Right renal cortex interstitium (tissue), 3 donors: Measurements from ENCODE around the gene LGALS16. TPM values are rescaled to one million over a fixed set of nuclear protein-coding genes. Genes with fewer than 3 reads are reported as not detected.
"Not testable (repeated sequence)": the region's sequence is repeated elsewhere in the genome, so short reads cannot be mapped to it uniquely, and the experiment has no call there.

Experiments
- DNase-seq, 3 donors: peaks; one replicate each; pipeline ENCODE4 v3.0.0-alpha.2; 2013; ENCODE audit warnings: low read depth in 3 of 3, low spot score in 2 of 3
- polyA plus RNA-seq, 3 donors: library from polyadenylated mRNA; unstranded; fragments of 120-200 nt; gene quantifications; one replicate each; pipeline ENCODE4 v1.2.1, GENCODE V29; 2013; ENCODE audit not compliant: insufficient read length in 3 of 3

Gene LGALS16, protein sequence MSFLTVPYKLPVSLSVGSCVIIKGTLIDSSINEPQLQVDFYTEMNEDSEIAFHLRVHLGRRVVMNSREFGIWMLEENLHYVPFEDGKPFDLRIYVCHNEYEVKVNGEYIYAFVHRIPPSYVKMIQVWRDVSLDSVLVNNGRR
- not detected for polyA plus RNA-seq

DNA sequence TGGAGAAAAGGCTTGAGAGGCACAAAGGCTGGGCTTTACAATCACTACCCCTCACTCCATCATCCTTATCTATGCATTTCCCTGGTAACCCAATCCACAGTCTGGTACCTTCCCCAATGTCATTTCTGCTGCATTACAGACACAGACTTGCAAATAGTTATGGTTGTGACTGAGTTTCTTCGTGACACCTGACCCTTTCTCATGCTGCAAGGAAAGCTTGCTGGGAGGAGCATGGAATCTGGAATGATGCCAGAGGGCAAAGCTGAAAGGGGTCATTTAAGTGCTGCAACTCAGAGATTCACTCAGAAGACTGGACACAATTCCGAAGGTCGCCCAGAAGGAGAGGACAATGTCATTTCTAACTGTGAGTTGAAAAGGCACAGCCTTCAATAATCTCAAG, at the start of gene LGALS16:
Gene LGALS16 (plus strand): TSS at position 301 of the 400 bp plus-strand sequence. CDS start 49 bp downstream, at position 350.
- no peak for DNase-seq

DNA sequence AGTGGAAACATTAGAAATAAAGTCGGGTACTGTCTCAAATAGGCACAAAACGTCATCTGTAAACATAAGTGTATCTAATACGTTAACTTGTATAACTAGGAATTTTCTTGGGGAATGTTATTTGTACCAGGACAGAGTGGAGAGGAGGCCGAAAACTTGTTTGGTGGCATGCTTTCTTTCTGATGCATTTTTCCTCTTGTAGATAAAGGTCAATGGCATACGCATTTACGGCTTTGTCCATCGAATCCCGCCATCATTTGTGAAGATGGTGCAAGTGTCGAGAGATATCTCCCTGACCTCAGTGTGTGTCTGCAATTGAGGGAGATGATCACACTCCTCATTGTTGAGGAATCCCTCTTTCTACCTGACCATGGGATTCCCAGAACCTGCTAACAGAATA, 48.7 kb upstream of the LGALS16 start:
- no peak for DNase-seq

DNA sequence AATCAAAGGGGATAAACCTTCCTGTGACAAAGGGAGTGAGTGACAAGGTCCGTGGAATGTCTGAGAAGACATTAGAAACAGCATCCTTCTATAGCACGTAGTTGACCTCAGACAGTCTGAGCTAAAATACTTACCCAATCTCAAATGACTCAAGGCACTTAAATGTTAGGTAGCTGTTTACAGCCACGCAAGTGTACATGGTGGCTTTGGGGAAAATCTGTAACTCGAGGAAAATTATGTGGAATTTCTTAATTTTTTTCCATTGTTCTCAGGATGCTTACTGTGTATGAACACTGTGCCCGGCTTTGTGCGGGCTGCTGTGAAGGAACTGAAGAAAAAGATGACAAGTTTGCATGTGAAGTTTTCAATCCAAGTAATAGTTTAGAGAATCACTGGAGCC, 48.2 kb upstream of the LGALS16 start:
- no peak for DNase-seq

DNA sequence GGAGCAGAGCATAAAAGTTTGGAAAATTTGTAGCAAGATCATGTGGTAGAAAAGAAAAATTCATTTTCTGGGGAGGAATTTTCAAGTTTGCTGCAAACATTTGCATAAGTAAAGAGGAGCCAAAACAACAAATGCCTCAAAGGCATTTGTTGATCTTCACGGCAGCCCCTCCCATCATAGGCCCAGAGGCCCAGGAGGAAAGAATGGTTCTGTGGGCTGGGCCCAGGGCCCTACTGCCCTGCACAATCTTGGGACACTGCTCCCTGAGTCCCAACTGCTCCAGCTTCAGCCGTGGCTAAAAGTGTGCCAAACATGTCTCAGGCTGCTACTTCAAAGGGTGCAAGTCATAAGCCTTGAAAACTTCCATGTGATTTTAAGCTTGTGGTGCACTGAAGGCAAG, 42.1 kb upstream of the LGALS16 start:
- no peak for DNase-seq

DNA sequence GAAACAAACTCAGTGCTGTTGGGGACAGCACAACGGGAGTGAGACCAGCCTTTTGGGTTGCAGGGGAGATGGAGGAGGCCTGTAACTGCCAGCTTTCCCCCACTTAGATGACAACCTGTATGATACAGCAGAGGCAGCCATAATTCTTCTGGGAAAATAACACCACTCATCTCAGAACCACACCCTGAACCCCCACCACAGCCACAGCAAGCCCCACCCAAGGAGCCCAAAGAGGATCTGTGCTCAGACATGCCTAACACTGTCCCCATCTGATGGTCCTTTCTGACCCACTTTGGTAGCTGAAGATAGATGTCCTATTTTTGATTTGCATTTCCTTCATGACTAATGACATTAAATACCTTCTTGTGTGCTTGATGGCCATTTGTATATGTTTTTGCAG, 38.0 kb upstream of the LGALS16 start:
- DNase-seq, result no peak

DNA sequence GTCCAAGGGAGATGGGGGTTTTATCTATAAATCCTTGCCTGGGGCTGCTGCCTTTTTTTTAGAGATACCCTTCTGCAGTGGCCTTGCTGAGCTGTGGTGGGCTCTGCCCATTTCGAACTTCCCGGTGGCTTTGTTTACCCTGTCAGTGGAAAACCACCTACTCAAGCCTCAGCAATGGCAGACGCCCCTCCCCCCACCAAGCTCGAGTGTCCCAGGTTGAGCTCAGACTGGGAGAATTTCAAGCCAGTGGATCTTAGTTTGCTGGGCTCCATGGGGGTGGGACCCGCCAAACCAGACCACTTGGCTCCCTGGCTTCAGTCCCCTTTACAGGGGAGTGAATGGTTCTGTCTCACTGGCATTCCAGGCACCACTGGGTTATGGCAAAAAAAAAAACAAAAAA, 31.8 kb upstream of the LGALS16 start:
- no peak for DNase-seq

DNA sequence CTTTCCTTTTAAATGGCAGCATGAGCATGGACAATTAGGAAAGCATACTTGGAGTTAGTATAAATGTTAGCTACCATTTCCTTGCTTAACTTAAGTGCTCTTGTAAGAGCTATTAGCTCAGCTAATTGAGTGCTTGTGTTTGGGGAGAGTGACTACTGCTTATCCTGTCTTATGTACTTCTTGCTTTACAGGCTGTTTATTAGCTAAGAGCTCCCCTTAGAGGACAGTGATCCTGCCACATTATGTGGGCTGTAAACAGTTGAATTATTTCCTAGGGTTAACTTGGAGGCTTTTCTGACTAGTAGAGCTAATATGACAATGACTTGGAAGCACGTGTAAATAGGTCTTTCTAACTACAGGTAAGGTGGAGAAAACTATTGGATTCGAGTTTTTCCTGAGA, 28.1 kb upstream of the LGALS16 start:
- not testable (repeated sequence) for DNase-seq

DNA sequence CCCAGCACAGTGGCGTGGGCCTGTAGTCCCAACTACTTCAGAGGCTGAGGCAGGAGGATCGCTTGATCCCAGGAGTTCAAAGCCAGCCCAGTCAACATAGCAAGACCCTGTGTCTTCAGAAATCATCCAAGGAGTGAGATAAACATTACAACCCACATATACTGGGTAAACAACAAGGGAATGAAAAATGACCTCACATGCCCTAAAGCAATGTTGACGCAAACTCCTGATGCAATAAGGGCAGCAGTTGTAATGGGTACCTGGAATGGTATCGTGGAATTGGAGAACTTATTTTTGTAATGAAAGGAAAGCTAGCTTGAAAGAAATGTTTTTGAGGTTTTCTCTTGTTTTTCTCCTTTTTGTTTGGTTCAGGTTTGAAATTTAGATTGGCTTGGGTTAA, 24.5 kb upstream of the LGALS16 start:
- no peak for DNase-seq

DNA sequence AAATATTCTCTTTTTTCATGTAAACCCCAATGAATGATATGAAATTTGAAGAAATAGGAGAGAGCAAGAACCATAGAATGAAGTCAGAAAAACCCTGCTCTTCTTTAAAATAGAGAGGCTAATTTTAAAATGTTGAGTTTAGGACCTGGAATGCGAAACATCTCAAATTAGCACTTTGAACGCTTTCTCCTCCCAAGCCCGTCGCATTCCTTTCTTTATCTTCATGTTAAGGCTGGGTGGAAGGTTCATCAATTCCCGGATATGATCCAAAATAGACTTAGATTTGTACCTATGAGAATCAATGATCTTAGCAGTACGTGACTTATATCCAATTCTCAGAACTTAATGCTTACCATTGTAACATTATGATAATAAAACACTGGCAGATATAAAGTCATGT, 24.1 kb upstream of the LGALS16 start:
- DNase-seq, result no peak

DNA sequence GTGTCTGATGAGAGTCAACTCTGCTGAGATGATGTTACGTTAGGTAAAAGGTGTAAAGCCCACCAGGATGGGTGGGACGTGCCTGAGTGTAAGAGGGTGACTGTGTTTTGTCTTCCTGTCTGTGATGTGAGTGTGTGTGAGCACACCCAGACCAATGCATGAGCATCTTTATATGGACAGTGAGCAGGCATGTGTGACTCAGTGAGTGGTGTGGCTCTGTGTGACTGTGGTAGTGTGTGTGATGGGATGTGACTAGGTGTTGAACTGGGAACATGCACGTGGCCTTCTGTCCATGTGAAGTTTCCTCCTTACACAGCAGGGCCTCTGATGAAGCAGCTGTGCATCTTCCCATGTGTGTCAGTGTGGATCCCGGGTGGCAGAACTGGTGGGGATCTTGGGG, 17.8 kb upstream of the LGALS16 start:
- DNase-seq, result no peak

DNA sequence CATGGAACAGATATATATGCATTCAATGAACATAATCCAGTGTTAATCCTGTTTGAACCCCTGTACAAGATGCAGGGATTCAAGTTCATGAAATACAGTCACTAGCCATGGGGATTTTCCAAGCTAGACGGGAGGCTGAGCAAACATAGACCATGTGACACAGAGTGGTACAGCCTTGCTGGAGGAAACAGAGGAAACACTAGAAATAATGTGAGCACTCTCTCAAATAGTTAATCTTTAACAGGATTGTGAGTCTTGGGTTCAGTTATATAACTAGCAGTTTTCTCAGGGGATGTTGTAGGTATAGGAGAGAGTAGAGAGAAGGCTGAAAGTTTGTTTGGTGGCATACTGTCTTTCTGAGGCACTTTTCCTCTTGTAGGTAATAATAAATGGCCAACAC, 13.9 kb upstream of the LGALS16 start:
- DNase-seq, result no peak

DNA sequence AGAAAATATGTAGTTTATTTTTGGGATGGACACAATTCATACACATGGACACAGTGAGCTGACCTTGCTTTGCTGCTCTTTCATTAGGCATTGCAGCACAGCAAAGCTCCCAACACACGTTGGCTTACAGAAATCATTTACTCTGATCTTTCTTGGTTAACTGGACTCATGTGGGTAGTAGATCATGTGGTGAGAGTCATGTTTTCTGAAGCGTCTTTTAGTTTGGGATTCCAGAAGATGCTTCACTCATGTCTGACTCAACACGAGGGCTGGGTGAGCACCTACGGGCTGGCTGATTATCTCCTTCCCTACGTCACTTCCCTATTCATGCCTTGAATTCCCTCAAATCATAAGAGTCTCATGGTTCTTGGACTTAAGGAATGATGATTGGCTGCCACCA, 12.1 kb upstream of the LGALS16 start:
- DNase-seq, result no peak

DNA sequence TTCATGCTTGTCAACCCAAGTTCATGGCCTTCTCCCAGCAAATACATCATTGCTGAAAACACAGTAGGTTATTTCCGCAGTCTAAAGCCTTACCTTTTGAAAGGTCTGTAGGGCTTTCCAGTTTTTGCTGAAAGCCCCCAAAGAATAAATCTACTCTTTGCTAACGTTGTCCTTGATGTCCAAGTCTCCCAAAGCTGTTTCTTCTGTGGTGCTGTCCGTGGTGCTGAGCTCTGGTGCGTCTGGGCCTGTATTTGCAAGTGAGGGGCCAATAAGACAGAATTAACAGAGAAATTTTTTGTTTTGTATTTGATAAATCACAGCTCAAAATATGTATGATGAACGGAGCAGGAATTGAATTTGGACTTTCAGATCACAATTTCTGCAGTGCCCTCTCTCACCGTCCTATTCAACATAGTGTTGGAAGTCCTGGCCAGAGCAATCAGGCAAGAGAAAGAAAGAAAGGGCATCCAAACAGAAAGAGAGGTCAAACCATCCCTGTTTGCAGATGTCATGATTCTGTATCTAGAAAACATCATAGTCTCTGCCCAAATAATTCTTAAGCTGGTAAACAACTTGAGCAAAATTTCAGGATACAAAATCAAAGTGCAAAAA, 9.8 kb upstream of the LGALS16 start:
- peak in 2 of 3 donors; percentile 10 to 32 for DNase-seq

DNA sequence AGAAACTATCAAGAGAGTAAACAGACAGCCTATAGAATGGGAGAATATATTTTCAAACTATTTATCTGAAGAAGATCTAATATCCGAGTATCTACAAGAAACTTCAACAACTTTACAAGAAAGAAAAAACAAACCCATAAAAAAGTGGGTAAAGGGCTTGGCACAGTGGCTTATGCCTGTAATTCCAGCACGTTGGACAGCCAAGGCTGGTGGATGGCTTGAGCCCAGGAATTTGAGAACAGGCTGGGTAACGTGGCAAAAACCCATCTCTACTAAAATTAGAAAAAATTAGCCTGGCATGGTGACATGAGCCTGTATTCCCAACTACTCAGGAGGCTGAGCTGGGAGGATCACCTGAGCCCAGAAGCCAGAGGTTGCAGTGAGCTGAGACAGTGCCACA, 7.8 kb upstream of the LGALS16 start:
- DNase-seq, result no peak

DNA sequence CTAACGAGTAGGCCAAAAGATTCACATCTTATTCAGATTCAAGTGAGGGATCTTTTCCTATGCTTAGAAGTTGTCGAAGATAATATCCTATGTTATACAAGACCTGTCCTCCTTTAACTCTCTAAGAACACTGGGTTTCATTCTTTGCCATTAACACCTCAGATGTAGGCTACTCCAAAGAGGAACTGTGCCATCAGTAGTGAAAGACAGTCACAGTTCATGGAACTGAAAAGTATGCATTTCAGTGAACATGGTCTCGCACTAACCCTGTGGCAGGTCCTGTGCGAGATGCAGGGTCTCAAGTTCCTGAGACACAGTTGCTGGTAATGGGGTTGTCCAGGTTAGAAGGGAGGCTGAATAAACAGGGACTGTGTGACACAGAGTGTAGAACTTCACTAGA, 4.1 kb downstream of the LGALS16 start:
- no peak for DNase-seq

DNA sequence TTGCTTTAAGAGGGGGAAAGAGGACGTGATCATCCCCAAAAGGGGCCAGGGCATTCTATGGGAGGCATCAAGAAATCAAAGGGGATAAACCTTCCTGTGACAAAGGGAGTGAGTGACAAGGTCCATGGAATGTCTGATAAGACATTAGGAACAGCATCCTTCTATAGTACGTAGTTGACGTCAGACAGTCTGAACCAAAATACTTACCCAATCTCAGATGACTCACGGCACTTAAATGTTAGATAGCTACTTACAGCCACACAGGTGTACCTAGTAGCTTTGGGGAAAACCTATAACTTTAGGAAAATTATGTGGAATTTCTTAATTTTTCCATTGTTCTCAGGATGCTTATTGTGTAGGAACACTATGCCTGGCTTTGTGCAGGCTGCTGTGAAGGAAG, 4.9 kb downstream of the LGALS16 start:
- no peak for DNase-seq

DNA sequence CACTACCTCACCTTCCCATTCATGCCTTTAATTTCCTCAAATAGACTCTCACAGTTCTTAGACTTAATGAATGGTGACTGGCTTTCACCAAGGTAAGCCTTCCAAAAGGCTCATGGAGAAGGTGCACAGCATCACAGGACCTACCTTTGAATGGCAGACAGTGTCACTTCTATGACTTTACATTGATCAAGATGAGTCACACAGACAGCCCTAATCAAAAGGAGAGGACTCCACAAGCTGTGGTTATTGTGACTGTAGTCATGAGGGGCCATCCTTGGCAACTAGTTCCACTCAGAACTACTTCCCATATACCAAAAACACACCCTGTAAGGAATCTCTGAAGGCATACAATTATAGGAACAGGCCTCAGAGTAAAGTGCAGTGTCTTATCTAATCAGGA, 5.9 kb downstream of the LGALS16 start:
- DNase-seq, result no peak

DNA sequence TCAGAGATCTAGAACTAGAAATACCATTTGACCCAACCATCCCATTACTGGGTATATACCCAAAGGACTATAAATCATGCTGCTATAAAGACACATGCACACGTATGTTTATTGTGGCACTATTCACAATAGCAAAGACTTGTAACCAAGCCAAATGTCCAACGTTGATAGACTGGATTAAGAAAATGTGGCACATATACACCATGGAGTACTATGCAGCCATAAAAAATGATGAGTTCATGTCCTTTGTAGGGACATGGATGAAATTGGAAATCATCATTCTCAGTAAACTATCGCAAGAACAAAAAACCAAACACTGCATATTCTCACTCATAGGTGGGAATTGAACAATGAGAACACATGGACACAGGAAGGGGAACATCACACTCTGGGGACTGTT, 14.1 kb downstream of the LGALS16 start:
- not testable (repeated sequence) for DNase-seq

DNA sequence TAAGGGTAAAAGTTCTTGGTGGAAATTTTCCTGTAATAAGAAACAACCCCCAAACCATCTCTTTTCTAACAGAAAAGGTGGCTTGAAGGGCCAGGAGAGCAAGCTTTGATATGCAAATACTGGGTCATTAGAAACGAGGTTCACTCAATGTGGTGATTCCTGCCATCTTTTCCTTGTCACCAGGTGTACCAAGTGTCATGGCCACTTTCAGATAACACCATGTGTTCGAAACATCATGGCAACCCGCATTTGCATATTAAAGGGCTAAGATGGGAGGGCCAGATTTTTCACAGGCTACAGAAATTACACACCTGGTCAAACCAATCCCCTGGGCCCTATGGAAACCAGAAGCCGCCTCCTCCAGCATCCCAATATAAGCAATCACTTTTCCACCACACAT, 15.3 kb downstream of the LGALS16 start:
- no peak for DNase-seq

DNA sequence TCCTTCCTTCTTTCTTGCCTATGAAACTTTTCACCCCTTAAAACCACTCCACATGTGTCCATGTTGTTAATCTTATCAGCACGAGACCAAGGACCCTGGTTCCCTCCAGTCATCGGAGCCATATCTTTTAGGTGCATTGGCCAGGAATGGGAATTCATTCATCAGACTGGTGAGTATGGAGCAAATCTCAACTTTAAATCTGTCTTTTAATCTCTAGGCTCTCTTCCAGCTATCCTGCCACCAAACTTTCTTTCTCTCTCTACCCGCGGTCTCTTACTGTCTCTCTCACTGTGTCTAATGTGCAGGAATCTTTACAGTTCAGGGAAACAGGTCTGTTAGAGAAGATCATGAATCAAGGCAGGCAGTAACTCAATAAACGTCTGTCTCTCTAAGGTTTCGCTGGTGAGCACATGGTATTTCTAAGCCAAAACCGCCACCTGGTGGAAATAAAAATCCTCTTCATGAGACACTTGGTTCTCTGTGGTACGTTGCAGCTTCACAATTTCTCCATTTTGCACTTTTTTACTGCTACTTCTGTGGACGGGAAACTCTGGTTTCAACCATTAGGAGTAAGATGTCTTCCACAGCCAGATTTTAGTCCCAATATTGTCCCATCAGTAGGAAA, 16.1 kb downstream of the LGALS16 start:
- DNase-seq, result peak in 2 of 3 donors; percentile 29 to 41

DNA sequence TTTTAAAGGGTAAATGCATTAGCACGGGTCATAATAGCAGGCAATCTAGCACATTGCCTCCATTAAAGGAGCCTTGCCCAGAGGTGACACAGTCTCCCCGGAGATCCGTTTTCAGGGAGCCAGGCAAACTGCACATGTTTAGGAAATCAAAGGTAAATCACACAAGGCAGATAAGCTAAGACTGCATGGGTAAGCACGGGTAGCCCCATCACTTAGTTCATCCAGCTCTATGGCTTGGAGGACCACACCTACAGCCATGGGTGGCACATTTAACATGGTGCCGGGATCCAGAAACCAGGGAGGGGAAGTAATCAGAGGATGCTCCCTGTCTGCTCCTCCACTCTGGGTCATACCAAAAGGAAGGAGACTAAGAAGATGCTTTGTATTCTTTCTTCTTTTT, 16.8 kb downstream of the LGALS16 start:
- DNase-seq, result no peak

DNA sequence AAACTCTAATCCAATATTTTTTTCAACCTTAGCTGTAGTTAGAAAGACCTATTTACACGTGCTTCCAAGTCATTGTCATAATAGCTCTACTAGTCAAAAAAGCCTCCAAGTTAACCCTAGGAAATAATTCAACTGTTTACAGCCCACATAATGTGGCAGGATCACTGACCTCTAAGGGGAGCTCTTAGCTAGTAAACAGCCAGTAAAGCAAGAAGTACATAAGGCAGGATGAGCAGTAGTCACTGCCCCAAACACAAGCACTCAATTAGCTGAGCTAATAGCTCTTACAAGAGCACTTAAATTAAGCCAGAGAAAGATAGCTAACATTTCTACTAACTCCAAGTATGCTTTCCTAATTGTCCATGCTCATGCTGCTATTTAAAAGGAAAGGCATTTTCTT, 18.1 kb downstream of the LGALS16 start:
- DNase-seq, result not testable (repeated sequence)
